SK-N-SH (cell line): ENCODE data around the gene ZNF79.

Experiments used
- CHD2 ChIP-seq: fragments of 150-350 bp; IDR thresholded peaks from 2 replicates; pipeline ENCODE4 v1.6.1; 2018; ENCODE audit warnings: low read length; ENCODE audit not compliant: partially characterized antibody
- EP300 ChIP-seq, 2 experiments: IDR thresholded peaks; 2 replicates each; pipeline versions ENCODE4 v1.4.0 to v1.6.1; 2012; ENCODE audit warnings: borderline replicate concordance in 1 of 2, low read depth in 1 of 2, low read length in 1 of 2
- EZH2phosphoT487 ChIP-seq: fragments of 200-600 bp; sonication (generic); IDR thresholded peaks from 2 replicates; pipeline ENCODE4 v1.6.1; 2017; ENCODE audit warnings: low read depth, mixed run types, mild to moderate bottlenecking, antibody characterized with exemption, moderate library complexity, borderline replicate concordance
- GABPA ChIP-seq: IDR thresholded peaks from 2 replicates; pipeline ENCODE4 v1.4.0; 2012; ENCODE audit warnings: low read depth, mild to moderate bottlenecking
- POLR2AphosphoS5 ChIP-seq: IDR thresholded peaks from 2 replicates; pipeline ENCODE4 v1.6.1; 2012; ENCODE audit warnings: low read depth, low read length
- RFX5 ChIP-seq: IDR thresholded peaks from 2 replicates; pipeline ENCODE4 v1.6.1; 2012; ENCODE audit warnings: mild to moderate bottlenecking, improper control_type of control experiment, low read length
- SIN3A ChIP-seq: IDR thresholded peaks from 2 replicates; pipeline ENCODE4 v1.6.1; 2012; ENCODE audit warnings: low read depth, mild to moderate bottlenecking, low read length, moderate library complexity, borderline replicate concordance
- TAF1 ChIP-seq: IDR thresholded peaks from 2 replicates; pipeline ENCODE4 v1.6.1; 2012; ENCODE audit warnings: low read depth, mild to moderate bottlenecking, low read length, moderate library complexity, borderline replicate concordance
- YY1 ChIP-seq: IDR thresholded peaks from 2 replicates; pipeline ENCODE4 v1.4.0; 2012; ENCODE audit warnings: low read depth, mild to moderate bottlenecking
- TF ChIP-seq, protein P1 (sequence below): fragments of 200-600 bp; sonication (generic); IDR thresholded peaks from 2 replicates; pipeline ENCODE4 v1.6.1; 2017; ENCODE audit warnings: antibody characterized with exemption, mild to moderate bottlenecking, moderate library complexity
- TF ChIP-seq, protein P2 (sequence below): IDR thresholded peaks from 2 replicates; pipeline ENCODE4 v1.4.0; 2012; ENCODE audit warnings: low read depth
- TF ChIP-seq, protein P3 (sequence below): fragments of 150-350 bp; IDR thresholded peaks from 2 replicates; pipeline ENCODE4 v1.6.1; 2016; ENCODE audit warnings: mild to moderate bottlenecking, low read depth, low read length

DNA sequence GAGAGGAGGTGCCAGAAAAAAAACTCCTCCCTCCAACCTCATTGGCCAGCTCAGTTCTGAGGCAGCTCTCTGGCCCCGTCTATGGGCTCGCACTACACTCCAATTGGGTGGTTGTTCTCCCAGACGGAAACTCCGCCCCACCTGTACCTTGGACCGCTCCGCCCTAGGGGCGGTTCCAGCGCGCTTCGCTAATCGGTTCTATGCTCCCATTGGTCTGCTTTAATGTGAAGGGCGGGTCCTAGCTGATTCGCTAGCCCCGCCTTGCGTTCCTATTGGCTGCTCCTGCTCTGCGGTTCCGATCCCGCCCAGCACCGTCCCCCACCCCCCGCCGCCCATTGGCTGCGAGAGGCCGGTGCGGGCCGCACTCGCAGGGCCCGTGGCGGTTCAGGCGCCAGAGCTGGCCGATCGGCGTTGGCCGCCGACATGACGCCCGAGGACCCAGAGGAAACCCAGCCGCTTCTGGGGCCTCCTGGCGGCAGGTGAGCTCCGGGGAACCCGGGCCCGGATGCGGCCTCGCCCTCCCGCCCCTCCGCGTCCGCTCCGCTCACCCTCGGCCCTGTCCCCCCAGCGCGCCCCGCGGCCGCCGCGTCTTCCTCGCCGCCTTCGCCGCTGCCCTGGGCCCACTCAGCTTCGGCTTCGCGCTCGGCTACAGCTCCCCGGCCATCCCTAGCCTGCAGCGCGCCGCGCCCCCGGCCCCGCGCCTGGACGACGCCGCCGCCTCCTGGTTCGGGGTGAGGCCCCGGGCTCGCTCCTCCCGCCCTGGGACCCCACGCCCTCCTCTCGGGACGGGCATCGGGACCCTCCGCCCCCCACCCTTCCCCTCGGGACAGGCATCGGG, 27.2 kb upstream of the ZNF79 start, which contains the start of gene SLC2A8:
- TF ChIP-seq YY1 (0 out of 2 replicates have a peak, but pooled peaks have one; percentile 38), RFX5 (peak; percentile 84), EP300 (IDR thresholded peaks at IDR 0.05; ENCODE audit: borderline replicate concordance in 1 of 2, low read depth in 1 of 2, low read length in 1 of 2) (no peak), CHD2 (no peak), SIN3A (peak; percentile 71; the same call in 1 of the 2 replicates), TAF1 (peak; percentile 89), GABPA (no peak), EZH2phosphoT487 (no peak), POLR2AphosphoS5 (peak; percentile 79)
- TF ChIP-seq, protein P1, sequence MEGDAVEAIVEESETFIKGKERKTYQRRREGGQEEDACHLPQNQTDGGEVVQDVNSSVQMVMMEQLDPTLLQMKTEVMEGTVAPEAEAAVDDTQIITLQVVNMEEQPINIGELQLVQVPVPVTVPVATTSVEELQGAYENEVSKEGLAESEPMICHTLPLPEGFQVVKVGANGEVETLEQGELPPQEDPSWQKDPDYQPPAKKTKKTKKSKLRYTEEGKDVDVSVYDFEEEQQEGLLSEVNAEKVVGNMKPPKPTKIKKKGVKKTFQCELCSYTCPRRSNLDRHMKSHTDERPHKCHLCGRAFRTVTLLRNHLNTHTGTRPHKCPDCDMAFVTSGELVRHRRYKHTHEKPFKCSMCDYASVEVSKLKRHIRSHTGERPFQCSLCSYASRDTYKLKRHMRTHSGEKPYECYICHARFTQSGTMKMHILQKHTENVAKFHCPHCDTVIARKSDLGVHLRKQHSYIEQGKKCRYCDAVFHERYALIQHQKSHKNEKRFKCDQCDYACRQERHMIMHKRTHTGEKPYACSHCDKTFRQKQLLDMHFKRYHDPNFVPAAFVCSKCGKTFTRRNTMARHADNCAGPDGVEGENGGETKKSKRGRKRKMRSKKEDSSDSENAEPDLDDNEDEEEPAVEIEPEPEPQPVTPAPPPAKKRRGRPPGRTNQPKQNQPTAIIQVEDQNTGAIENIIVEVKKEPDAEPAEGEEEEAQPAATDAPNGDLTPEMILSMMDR: peak; percentile 30
- TF ChIP-seq, protein P2, sequence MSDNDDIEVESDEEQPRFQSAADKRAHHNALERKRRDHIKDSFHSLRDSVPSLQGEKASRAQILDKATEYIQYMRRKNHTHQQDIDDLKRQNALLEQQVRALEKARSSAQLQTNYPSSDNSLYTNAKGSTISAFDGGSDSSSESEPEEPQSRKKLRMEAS: no peak
- TF ChIP-seq, protein P3, sequence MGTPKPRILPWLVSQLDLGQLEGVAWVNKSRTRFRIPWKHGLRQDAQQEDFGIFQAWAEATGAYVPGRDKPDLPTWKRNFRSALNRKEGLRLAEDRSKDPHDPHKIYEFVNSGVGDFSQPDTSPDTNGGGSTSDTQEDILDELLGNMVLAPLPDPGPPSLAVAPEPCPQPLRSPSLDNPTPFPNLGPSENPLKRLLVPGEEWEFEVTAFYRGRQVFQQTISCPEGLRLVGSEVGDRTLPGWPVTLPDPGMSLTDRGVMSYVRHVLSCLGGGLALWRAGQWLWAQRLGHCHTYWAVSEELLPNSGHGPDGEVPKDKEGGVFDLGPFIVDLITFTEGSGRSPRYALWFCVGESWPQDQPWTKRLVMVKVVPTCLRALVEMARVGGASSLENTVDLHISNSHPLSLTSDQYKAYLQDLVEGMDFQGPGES: peak; percentile 66
